SK-N-SH treated with all-trans-retinoic acid at 6 μM for 48 hours (cell line): ENCODE data around the gene ADGRG7.

ENCODE experiments used
- CSDC2 ChIP-seq: fragments of 250-450 bp; sonication (Bioruptor Pico); IDR thresholded peaks from 2 replicates; pipeline ENCODE4 v1.5.0; 2020; ENCODE audit warnings: mild to moderate bottlenecking, moderate library complexity
- CSRNP3 ChIP-seq: fragments of 250-450 bp; sonication (Bioruptor Pico); IDR thresholded peaks from 2 replicates; pipeline ENCODE4 v1.5.1; 2021; ENCODE audit warnings: mild to moderate bottlenecking, moderate library complexity
- ESRRG ChIP-seq: fragments of 250-450 bp; sonication (Bioruptor Pico); IDR thresholded peaks from 2 replicates; pipeline ENCODE4 v1.6.1; 2021; ENCODE audit warnings: mild to moderate bottlenecking
- GLIS3 ChIP-seq: fragments of 250-450 bp; sonication (Bioruptor Pico); IDR thresholded peaks from 2 replicates; pipeline ENCODE4 v1.5.0; 2020; ENCODE audit warnings: mild to moderate bottlenecking, moderate library complexity
- POU6F1 ChIP-seq: fragments of 250-450 bp; sonication (Bioruptor Pico); IDR thresholded peaks from 2 replicates; pipeline ENCODE4 v1.8.0; 2021; ENCODE audit warnings: low read depth, mild to moderate bottlenecking, moderate library complexity, borderline replicate concordance
- RARB ChIP-seq: fragments of 250-450 bp; sonication (Bioruptor Pico); IDR thresholded peaks from 2 replicates; pipeline ENCODE4 v1.8.0; 2021; ENCODE audit warnings: mild to moderate bottlenecking, moderate library complexity
- TOX ChIP-seq: fragments of 250-450 bp; sonication (Bioruptor Pico); IDR thresholded peaks from 2 replicates; pipeline ENCODE4 v1.8.0; 2021; ENCODE audit warnings: mild to moderate bottlenecking, moderate library complexity, borderline replicate concordance
- TSHZ2 ChIP-seq: fragments of 250-450 bp; sonication (Bioruptor Pico); IDR thresholded peaks from 2 replicates; pipeline ENCODE4 v1.5.0; 2020; ENCODE audit warnings: mild to moderate bottlenecking, moderate library complexity
- ZFP3 ChIP-seq: fragments of 250-450 bp; sonication (Bioruptor Pico); IDR thresholded peaks from 2 replicates; pipeline ENCODE4 v1.5.0; 2020; ENCODE audit warnings: mild to moderate bottlenecking, moderate library complexity
- ZFP30 ChIP-seq: fragments of 450-650 bp; formaldehyde crosslinking; IDR thresholded peaks from 2 replicates; pipeline ENCODE4 v1.5.0; 2022; ENCODE audit warnings: mild to moderate bottlenecking, moderate library complexity

GRCh38 chr3:100682056-100682853 is 72.9 kb downstream of the ADGRG7 start:
- TF ChIP-seq CSDC2 (CRISPR knock-in tag) (no peak), ESRRG (CRISPR knock-in tag) (no peak), ZFP30 (CRISPR knock-in tag) (no peak), CSRNP3 (no peak), POU6F1 (CRISPR knock-in tag) (no peak), ZFP3 (CRISPR knock-in tag) (no peak), GLIS3 (CRISPR knock-in tag) (no peak), TOX (no peak), RARB (CRISPR knock-in tag) (no peak), TSHZ2 (CRISPR knock-in tag) (no peak)
